Inflammatory macrophage treated with lipopolysaccharide for 4 hours (primary cell): ENCODE data around the gene SLC25A29.

Experiments
- DNase-seq: peaks from one replicate; pipeline ENCODE4 v3.0.0-alpha.2; 2020

SLC25A29 gene

GRCh38 chr14:100278702-100279101, 27.5 kb downstream of the SLC25A29 start:
- peak; percentile 36 for DNase-seq

DNA sequence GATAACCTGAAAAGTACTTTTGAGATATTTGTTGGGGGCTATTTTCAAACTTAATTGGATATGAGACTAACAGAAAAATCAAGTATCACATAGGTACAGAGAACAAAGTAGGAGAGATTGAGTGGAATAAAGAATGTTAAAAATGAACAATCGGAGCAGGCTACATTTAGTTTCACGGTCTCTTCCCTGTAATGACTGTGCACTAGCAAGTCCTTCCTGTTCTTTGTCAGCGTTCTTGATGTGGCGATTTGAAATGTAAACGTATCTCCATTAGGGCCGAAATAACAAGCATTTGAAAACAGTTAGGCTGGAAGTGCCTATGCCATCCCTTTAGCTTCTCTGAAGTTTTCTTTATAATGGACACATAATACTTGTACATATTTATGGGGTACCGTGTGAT, 31.0 kb downstream of the SLC25A29 start:
- peak; percentile 25 for DNase-seq

DNA sequence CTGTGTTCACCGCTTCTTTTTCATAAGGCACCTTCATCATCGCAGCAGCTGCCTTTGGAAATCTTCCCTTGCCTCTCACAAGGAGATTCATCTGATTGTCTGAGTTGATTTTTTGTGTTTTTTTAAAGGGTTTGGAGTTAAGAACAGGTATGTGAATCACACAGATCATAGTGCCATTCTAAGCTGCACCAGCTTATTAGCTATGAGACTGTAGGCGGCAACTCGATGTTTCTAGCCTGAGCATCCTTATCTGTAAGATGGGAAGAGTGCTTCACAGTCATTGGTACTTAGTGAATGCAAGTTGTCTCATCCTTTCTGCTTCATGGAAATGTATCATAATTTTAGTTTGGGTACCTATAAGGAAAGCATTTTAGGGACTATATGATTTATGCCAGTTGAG, 32.0 kb downstream of the SLC25A29 start:
- no peak for DNase-seq

DNA sequence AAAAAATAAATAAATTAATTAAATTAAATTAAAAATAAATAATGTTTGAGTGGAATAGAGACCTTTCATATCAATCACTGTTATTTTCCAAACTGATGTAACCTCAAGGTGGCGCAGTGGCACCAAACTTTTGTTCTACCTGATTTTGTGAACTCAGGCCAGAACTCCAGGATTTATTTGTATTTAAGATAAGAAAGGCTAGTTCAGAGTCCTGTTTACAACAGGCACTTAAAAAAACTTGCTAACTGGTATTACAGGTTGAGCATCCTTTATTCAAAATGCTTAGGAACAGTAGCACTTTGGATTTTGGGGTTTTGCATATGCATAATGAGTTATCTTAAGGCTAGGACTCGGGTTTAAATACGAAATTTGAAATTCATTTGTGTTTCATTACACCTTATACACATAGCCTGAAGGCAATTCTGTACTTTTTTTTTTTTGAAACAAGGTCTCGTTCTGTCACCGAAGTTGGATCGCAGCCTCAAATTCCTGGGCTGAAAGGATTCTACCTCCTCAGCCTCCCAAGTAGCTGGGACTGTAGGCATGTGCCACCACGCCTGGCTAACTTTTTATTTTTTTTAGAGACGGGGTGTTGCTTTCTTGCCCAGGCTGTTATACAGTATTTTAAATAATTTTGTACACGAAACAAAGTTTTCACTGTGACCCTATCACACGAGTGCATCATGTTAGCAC, 34.9 kb downstream of the SLC25A29 start:
- peak; percentile 8 for DNase-seq

DNA sequence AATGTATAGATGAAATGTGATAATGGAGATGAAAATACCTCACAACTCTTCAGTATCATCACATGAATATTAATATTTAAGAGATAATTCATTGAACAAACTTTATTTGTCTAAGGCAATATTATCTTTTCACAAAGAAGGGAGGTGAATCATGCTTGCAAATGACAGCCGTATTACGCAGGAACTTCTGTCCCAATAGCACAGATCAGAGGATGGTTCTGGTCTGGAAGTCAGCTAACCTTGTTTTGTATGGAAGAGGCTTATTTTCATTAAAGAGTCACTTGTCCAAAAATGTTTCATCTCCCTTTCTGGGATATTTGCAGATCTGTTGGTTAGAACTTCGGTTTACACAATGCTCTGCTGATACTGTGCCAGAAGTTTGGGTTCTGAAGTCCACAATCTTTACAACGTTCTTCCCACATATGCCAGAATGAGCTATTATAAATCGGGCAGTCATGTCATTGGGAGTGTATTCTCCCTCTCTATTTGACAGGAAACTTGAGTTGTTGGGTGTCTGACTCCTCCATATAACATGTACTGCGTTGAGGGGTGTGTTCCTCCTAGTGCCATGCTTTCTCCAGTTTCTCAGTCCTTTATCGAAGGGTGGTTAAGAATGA, 37.5 kb downstream of the SLC25A29 start:
- peak; percentile 7 for DNase-seq

DNA sequence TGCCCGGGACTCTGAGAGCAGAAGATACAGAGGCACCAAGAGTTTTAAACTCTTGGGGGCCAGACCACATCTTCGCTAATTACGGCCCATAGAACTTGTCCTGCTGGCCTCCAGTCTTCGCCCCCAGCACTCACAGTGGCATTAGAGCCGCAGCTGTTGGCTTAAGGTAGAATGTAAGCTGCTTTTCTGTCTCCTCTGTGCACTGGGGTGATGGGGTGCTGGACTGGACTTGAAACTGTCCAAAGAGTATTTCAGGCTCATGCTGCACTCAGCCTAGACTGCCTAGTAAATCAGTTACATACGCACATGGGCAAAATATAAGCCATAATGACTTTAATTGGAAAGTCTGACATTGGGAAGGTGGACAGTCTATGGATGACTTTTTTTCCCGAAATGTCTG, 38.3 kb downstream of the SLC25A29 start:
- DNase-seq = no peak

GRCh38 chr14:100263141-100263540, 43.1 kb downstream of the SLC25A29 start:
- no peak for DNase-seq

DNA sequence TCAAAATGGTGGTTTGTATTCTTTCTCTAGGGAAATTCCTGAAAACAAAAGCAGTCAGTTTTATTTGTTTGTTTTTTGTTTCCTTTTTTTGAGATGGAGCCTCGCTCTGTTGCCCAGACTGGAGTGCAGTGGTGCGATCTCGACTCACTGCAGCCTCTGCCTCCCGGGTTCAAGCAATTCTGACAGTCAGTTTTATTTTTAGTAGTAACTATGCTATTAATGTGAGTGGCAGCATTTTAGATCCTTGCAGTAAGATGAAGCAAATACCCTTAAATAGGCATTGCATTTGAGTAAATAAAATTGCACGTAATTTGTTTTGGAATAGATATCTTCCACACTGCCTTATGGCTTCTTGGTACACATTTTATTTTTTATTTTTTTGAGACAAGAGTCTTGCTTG, 43.7 kb downstream of the SLC25A29 start:
- no peak for DNase-seq

DNA sequence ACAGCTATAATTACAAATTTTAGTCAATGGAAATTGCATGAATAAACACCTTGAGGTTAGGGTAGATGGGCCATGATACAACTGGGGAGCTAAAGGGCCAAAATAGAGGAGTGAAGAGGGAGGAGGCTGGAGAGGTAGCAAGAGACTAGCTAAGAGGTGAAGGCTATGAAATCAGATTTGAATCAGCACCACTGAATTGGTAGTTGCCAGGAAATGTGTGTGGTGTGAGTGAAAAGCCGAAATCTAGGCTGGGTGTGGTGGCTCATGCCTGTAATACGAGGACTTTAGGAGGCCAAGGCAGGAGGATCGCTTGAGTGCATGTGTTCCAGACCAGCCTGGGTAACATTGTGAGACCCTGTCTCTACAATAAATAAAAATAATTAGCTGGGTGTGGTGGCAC, 44.6 kb downstream of the SLC25A29 start:
- DNase-seq = no peak

GRCh38 chr14:100256339-100256895, 49.8 kb downstream of the SLC25A29 start:
- DNase-seq = no peak

DNA sequence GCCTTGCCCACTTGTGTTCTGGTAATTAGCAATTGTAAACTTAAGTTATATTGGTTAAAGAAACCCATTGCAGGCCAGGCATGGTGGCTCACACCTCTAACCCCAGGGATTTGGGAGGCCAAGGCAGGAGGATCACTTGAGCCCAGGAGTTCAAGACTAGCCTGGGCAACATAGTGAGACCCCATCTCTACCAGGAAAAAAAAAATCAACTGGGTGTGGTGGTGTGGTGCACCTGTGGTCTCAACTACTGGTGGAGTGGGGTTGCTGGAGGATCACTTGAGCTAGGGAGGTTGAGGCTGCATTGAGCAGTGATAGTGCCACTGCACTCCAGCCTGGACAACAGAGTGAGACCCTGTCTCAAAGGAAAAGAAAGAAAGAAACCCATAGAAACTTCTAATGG, 53.6 kb downstream of the SLC25A29 start:
- DNase-seq = no peak

DNA sequence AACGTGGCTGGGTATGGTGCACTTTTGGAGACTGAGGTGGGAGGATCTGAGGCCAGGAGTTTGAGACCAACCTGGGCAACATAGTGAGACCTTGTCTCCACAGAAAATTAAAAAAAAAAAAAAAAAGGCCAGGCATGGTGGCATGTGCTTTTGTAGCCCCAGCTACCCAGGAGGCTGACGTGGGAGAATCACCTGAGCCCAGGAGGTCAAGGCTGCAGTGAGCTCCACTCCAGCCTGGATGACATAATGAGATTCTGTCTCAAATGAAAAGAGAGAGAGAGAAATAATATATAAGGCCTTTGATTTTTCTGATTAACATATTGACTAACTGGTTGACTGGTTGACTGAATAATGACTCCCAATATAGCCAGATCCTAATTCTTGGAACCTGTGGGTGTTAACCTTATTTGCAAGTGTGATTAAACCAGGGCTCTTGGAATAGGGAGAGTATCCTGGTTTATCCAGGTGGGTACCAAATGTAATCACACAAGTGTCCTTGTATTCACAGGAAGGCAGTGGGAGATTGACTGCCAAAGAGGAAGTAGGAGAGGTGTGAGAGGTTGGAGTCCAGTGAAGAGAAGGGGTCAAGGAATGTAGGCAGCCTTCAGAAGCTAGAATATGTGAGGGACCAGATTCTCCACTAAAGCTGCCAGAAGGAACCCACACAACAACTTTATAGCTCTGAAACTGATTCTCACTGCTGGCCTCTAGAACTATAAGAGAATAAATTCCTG, 55.3 kb downstream of the SLC25A29 start:
- DNase-seq = no peak

DNA sequence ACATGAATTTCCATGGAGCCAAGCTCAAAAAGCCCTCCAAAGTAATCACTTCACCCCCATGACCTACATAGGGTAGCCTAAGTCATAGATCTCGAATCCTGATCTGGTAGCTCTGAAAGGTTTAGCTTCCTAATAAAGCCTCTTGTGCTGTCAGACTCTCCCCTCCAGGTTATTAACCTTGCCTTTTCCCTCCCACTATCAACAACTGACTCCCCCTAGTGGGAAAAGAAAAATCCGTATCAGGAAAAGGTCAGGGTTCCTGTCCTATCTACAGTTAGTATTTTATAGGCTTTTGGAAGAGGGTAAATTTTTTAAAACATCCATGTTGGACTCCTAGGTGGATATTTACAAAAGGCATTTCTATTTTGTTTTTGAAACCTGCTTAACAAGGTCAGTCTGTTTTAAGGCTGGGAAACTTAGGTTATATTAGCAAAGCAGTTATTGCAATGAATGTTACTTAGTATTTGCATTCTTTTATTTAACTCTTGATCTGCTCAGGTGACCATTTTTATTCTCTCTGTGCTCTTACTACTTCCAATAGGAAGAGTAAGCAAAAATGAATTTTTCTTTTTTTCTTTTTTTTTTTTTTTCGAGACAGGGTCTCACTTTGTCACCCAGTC, 59.3 kb downstream of the SLC25A29 start:
- DNase-seq = peak; percentile 56

DNA sequence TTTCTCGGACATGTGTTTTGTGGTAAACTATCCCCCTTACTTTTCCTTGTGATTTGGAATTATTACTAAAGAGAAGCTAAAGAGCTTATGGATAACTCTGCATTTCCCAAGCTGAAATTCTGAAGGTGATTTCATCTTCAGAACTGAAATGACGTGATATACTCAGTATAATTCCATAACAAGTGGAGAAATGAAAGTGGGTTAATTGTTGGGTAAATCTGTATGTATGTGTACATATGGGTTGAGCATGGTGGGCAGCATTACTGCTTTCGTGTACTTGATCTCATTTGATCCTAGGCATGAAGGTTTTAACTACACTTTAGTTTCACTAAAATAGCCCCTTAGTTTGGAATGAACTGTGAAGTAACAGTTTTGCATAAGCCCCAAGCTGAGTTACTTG, 63.2 kb downstream of the SLC25A29 start:
- peak; percentile 55 for DNase-seq

DNA sequence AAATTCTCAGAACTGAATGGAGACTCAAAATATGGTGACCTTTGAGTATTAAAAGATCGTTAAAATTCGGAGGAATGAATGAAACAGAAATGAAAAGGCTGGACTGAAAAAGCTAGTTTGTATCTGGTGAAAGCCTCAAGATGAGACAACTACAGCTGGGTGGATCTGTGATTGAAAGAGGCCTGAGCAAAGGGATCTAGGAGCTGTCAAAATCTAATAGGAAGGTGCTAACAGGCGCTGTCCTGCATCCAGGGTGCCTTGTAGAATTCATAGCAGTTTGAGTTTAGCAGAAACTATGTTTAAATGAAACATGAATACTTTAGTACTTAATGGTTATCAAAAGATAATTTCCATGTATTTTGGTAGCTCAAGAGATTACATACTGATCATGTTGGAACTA, 65.0 kb downstream of the SLC25A29 start:
- DNase-seq = no peak
